ENCODE results near the gene ANKRD63.
A peak's percentile ranks its signal among the peaks of the same experiment; 100 is the strongest.

ANKRD63 gene, protein sequence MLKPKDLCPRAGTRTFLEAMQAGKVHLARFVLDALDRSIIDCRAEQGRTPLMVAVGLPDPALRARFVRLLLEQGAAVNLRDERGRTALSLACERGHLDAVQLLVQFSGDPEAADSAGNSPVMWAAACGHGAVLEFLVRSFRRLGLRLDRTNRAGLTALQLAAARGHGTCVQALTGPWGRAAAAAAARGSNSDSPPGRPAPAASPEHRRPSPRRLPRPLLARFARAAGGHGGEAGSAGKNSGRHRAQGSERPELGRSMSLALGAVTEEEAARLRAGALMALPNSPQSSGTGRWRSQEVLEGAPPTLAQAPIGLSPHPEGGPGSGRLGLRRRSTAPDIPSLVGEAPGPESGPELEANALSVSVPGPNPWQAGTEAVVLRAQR

DNA sequence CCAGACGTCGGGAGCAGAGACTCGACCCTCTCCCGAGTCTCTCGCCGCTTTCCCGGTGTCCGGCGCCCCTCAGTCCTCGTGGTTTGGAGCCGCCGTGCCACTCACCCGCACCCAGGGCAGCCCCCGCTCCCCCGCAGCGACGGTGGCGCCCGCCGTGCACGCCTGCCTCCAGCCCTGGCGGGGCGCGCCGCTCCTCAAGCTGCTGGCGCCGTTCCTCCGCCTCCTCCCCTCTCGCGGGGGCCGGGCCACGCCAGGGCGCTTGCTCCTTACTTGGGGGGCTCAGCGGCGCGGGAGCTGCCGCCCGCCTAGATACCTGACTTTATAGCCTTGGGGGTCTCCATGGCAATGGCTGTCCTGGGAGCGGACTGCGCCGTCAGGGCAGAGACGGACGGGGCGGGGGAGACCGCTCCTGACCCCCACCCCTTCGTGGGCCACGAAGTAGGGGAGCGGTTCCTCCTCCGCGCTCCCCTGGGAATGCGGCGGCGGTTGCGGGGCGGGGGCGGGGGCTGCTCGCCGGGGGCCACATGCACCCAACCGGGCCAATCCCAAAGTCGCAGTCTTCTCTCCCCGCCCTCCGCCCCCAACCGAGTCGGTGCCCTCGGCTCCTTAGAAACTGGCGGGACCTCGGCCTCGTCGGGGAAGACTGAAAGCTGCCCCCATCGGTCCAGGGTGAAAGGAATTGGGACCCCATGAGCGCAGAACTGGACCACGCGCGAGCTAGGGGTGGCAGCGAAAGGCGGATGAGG, at the start of gene ANKRD63:
Gene ANKRD63 (minus strand): TSS at position 196 of the 746 bp plus-strand sequence. CDS start 478 bp downstream, outside the sequence.
- no peak for DNase-seq

DNA sequence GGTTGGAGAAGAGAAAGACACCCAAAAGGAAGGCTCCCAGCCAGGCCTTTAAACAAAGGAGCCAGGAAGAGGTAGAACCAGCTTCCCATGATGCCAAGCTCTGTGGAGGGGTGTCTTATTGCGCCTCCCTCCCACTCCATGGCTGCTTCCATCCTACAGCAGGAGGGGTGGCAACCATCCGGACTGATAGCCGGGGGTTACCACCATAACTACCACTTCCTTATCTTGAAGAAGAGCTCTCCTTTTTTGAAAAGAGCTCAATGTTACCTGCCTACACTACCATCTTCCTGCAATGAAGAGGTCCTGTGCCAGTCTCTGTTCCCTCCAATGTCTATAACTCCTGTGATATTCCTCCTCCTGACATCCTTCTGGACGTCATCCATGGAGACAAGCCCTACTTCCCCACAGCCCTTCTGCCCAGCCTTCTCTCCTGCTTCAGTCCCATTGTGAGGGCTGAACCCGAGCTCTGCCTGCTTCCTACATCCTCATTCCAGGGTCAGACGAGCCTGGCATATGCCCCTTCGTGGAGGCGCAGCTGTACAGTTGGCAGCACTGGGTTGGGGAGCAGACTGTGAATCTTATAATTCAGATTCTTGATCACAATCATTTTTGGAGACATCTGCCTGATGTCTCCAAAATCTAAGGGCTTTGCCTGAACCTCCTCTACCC, 49.4 kb upstream of the ANKRD63 start:
- DNase-seq = no peak

DNA sequence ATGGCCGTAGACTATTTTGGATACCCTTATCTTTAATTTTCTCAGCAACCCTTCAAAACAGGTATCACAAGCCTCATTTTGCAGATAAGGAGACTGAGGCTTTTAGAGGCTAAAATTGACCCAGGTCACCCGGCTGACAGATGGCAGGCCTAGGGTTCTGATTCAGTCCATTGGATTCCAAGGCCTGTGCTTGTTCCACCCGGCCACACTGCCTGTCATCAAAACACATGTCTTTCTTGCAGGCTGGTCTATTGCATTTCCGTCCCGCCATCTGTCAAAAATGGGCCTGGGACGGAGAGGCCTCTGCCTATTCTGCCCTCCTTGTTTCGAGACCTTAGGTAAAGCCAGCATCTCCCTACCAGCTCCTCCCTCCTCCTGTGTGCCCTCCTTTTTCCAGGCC, 48.8 kb upstream of the ANKRD63 start:
- no peak for DNase-seq

DNA sequence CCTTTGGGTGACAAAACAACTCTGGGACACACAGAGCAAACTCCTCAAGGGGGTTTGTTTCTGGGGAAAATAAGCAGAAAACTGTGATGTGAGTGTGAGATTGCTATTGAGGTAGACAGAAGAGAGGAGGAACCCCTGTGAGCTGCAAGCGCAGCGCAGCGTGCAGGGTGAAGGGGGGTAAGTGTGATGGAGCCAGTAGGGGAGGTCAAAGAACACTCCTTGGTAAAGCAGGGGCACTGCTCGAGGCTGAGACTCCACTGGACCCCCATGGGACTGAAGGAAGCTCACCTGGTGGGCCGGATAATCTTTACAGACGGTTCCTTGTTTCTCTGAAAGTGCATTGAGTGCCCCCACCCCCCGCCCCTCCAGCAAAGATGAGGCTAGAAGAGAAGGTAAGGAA, 48.2 kb upstream of the ANKRD63 start:
- no peak for DNase-seq

DNA sequence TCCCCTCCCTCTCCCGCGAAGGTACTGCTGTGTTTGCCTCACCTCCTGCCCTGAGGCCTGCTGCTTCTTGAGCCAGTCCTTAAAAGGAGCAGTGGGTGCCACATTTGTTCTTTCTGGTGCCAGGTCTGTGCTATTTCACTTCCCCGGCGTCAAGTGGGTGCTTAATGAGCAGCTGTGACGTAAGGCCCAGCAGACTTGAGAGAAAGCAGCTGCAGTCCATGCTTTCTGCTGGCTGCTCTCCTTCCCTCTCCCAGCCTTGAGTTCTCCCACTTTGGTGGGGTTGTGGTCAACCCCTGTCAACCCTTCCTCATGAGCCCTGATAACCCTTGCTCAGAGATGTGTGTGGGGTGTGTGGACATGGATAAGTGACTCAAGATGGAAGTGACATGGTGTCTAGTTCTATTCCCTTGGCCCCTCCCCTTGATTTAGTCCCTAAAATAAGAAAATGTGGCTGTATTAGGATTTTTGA, 47.5 kb upstream of the ANKRD63 start:
- DNase-seq = no peak

DNA sequence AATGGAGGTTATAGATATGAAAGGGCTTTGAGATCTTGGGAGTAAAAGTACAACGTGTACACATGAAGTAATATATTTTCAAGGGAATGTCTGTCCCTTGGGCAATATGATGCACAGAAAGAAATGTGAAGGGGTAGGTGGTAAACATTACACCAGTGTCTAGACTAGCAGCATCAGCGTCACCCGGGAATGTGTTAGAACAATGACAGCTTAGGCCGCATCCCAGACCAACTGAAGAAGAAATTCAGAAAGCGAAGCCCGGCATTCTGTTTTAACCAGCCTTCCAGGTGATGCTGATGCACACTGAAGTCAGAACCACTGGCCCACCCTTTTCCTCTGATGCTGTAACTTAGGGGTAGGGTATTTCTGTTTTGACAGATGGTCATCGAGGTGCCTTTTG, 46.9 kb upstream of the ANKRD63 start:
- no peak for DNase-seq

DNA sequence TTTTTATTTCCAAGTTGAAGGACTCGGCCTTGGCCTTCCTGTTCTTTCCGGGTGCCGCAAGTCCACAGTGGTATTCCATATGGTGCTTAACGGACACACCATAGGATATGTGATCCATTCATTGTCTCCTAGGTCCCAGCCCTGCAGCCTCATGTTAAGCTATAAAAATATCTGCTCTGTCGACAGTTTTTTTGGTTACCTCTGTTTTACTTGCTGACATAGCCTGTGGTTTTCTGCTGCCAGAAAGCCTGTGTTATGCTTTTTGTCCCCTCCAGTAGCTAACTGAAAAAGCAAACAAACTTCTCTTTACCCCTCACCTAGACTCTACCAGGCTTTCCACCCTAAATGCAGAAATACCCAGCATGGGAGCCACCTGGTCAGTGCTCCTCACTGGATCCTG, 45.9 kb upstream of the ANKRD63 start:
- no peak for DNase-seq

DNA sequence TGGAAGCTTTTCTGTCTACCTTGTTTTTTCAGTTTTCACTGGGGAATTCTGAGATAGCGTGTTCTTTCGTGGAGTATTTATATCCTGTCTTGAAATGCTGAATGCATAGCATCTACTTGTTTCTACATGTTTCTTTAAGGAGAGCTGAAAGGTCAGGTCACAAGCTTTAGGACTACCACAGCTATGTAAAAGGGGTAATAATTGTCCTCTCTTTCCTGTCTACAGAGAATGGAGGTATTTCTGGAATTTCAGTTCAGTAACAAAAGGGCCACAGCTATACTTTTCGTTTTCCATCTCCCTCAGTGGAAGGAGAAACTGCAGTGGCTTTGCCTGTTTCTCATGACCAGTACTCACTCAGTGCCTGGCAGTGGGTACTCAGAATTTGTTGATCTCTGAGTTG, 45.3 kb upstream of the ANKRD63 start:
- no peak for DNase-seq

DNA sequence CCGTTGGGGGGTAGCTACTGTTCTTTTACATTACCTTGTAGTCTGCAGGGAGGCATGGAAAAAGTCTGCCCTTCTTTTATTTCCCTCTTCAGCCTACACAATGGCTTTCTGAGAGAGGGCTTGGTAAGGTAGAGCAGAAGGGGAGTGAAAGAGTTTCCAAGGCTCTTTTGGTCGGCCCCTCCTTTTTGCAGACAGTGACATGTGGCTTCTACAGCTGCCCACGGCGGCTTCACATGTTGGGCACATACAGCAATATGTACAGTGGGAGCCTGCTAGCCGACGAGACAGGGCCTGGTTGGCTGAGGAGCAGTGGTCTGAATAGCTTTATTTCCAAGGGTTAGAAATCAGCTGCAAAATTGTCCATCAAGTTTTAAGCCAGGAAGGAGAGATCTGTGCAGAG, 44.6 kb upstream of the ANKRD63 start:
- no peak for DNase-seq

DNA sequence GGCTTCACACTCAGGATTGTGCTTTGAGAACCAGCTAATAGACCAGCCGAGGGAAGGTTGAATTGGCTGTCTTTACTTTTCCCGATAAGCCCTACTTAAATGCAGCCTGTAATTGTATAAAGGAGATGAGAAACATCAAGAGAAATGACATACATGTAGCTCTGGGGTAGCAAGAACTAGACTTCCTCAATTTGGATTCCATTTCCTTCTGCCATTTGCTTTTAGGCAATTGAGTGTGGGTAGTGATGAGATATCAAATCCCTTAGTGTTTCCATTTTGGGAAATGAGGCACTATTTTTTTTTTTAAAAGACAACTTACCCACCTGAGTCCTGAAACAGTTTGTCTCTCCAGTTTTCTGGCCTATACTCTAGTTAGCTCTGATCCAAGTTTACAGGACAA, 42.8 kb upstream of the ANKRD63 start:
- no peak for DNase-seq

DNA sequence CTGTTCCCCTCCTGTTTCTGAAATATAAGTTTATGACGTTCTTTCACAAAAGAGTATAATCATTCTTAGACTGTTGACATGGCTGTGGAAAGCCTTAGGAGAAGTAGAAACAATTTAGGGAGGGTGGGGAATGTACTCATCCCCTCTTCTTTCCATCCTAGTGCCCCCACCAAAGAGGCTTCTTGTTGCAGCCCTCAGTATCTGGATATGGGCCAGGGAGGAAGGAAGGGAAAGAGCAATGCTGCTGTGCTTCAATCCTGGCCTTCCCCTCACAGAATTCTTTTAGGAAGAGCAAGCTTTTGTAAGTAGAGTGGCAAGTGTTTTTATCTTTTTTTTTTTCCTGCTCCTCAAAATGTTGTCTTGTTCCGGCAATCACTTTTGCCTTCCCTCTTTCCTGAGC, 42.3 kb upstream of the ANKRD63 start:
- DNase-seq = no peak

DNA sequence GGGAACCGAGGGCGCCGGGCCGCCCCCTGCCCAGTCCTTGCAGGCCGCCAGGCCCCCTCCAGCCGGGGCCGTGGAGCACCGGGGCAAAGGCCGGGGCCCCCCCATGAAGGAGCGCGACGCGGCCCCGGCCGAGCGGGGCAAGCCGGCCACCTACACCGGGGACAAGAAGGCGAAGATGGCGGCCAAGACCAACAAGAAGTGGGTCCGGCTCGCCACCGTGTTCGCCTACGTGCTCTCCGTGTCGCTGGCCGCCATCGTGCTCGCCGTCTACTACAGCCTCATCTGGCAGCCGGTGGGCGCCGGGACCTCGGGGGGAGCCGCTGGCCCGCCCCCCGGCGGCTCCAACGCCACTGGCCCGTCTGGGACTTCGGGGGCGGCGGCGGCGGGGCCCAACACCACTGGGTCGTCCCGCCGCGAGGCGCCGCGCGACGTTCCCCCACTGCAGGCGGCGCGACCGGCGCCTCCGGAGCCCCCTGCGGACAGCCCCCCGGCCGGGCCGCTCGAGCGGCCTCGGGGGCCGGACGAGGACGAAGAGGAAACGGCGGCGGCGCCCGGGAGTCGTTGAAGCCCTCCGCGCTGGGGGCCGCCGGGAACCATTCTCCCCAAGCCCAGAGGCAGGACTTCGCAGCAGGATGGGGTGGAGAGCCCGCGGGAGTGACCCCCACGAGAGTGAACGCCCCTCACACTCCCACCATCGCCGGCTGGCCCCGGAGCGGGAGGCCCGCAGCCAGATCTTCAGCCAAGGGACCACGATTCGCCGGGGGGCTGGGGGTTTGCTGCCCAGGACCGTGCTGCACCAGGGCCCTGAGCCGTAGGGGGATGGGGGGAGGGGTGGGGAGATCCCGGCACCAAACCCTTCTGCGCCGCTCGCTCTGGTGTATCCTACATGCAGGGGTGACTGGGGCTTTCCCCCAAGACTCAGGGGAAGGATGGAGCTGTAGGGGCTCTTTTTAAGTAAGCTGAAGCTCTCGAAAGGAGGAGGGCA, 41.4 kb upstream of the ANKRD63 start:
- DNase-seq = no peak

DNA sequence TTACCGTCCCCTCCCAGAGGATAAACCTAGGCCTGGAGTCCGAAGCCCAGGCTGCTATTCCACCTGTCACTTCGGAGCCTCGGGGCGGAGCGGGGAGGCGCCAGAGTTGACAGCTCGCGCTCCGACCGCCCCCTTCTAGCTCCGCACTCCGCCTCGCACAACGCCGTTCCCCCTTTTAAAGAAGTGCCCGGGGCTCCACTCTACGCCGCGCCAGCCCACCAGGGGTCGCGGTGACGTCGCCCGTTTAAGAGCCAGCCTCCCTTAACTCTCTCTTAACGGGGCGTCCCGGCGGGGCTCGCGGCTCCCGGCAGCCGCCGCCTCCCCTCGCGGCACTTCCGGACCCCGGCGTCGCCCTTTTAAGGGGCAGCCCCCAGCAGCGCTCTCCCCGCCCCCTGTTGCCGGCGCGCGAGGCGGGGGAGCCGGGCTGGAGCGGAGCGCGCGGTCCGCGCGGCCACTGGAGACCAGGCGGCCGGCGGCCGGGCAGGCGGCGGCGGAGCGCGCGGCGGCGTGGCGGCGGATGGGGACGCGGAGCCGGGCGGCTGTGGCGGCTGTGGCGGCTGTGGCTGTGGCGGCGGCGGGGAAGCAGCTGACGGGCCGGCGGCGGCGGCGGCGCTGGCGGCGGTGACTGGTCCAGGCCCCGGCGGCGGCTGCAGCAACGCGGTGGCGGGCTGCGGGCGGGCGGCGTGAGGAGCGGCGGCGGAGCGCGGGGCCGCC, 40.5 kb upstream of the ANKRD63 start, which contains the start of gene INAFM2:
Gene INAFM2 (plus strand): TSS at position 454 of the 714 bp plus-strand sequence. CDS start 364 bp downstream, outside the sequence.
- peak; percentile 78 for DNase-seq

DNA sequence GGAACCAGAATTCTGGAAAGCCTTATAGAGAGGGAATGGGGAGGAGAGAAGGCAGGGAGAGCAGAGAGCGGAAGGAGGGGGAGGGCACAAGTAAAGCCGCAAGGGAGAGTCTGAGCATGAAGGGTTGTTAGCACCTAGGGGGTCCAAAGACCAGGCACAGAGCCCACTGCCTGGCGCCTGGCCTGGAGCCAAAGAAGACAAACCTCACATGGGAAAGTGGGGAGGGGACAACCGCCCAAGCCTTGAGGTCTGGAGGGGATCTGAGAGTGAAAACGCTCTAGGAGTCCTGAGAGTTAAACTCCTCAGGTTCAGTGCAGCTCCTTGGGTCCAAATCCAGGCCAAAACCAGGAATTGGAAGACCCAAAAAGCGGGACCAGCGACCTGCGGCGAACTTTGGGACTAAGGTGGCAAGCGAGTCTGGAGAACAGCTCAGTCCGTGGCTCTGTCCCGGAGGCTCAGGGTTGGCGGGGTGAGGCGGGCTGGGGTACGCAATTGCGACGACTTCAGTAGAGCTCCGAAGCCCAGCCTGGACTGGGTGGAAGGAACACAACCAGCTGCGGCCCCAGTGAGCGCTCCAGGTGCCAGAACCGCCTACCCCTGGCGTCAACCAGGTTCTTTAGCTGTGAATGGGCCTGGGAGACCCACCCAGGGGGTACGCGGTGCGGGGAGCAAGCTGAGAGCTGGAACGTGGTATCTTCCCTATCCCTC, 39.8 kb upstream of the ANKRD63 start:
- DNase-seq = no peak

DNA sequence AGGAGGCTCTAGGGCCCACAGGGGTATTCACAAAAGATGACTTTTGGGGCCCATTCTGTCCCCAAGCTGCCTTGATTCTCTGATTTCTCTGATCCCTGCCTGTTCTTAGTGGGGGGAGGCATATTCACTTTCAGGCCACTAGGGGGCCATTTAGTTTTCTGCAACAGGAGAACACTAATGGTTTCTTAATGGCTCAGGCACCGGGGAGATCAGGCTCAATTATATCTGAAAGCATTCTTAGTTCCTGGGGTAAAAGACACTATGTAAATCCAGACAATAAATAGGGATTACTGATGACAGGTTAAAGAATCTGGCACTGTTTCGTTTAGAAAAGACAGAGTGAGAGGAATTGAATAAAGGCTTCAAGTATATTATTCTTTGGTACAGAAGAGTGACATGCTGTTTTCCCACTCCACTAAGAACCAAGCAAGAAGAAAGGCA, 38.1 kb upstream of the ANKRD63 start:
- DNase-seq = peak; percentile 51

DNA sequence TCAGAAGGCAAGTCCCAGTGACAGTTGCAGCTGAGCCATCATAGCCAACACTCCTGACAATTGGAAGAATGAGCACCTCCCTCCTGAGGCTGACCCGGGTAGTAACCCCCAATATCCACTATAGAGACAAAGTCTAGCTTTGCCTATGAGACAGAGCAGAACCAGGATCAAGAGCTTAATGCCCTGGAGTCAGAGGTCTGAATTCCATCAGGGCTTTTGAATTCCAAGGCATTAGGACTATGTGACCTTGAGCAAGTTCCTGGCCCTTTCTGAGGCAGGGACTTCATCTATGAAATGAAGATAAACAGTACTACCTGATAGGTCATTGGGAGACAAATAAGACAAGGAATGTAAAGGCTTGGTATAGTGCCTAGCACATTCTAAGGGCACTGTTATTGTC, 37.5 kb upstream of the ANKRD63 start:
- DNase-seq = no peak

DNA sequence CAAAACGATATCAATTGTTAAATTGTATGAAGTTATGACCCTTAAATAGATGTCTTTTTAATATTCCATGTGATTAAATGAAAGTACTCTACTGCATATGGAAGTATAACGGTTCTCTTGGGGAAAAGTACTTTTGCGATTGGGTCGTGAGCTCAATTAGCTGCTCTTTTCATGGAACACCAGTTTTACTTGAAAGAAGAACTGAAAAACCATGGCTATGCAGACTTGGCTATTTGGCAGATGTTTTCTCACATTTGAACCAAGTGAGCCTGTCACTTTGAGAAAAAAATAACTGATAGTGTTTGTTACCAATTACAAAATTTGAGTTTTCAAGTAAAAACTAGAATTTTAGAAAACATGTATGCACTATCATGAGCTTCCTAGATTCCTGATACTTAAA, 34.7 kb upstream of the ANKRD63 start:
- no peak for DNase-seq

DNA sequence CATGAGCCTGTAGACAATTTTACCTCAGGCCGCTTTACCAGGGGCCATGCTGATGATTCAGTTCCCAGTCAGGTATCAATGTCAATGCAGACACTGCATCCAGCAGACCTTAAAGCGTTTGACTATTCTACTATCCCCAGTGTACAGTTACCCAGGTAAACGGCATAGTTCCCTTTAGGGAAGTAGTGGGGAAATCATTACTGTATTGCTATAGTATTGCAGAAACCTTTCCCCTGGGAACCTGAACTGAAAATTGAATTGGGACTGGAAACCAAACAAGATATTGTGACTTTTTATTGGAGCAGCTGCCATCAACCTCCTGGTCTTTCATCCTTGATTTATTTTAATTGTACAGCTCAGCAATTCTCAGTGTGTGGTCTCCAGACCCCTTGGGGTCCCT, 34.1 kb upstream of the ANKRD63 start:
- no peak for DNase-seq

DNA sequence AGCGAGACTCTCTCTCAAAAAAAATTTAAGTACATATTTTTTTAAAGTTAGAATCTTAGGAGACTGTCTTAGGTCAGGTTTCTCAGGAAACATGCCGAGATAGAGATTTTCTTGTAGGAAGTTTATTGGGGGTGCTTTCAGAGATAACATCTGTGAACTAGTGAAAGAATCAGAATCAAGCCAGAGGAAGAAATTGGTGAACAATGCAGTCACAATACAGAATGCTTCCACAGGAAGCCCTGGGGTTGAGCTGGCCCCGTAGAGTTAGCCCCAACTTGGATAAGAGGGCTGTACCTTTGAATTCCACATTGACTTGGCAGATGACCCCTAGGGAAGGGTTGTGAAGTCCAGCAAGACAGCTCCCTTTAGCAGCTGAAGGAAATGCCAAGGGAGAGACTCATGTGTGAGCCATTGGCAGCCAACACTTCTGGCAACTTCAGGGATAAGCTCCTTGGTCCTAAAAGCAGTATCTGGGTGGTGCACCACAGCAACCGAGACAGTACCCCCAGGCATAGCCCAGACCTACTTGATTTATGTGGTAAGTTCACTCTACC, 31.9 kb upstream of the ANKRD63 start:
- DNase-seq = no peak

Data from NCI-H748 treated with DMSO at 0.1 percent for 48 hours (cell line).